WERI-Rb-1 (cell line): ENCODE results near the gene WNT9A.

ENCODE experiments used
- DNase-seq: peaks from one replicate; pipeline ENCODE4 v3.0.0-alpha.2; 2020
- H3K27ac ChIP-seq: fragments of 250-450 bp; sonication (Bioruptor Pico); 2 replicates; pipeline ENCODE4 v1.5.1; 2020; ENCODE audit warnings: mild to moderate bottlenecking, moderate library complexity
- H3K27me3 ChIP-seq: fragments of 250-450 bp; sonication (Bioruptor Pico); 2 replicates; pipeline ENCODE4 v1.5.1; 2021; ENCODE audit warnings: mild to moderate bottlenecking, low read depth, moderate library complexity; ENCODE audit not compliant: insufficient read depth, severe bottlenecking
- H3K36me3 ChIP-seq: fragments of 250-450 bp; sonication (Bioruptor Pico); 2 replicates; pipeline ENCODE4 v1.5.1; 2020; ENCODE audit warnings: mild to moderate bottlenecking, moderate library complexity
- H3K4me3 ChIP-seq: 2 replicates; pipeline ENCODE4 v1.5.1; 2011; ENCODE audit warnings: low read depth, mild to moderate bottlenecking, control low read depth, low read length
- H3K9me3 ChIP-seq: fragments of 250-450 bp; sonication (Bioruptor Pico); 2 replicates; pipeline ENCODE4 v1.5.1; 2021; ENCODE audit warnings: mild to moderate bottlenecking, moderate library complexity; ENCODE audit not compliant: severe bottlenecking
- CTCF ChIP-seq: IDR thresholded peaks from 2 replicates; pipeline ENCODE4 v1.5.1; 2011; ENCODE audit warnings: low read depth, mild to moderate bottlenecking, control low read depth, inconsistent platforms, low read length

Gene WNT9A

GRCh38 chr1:227958617-227959324 lies 11.0 kb upstream of the WNT9A start:
- no peak for TF ChIP-seq CTCF
- Histone ChIP-seq H3K36me3 (no peaks in the 10 kb centered on the region), H3K9me3 (no peaks in the 10 kb centered on the region), H3K27me3 (no peaks in the 10 kb centered on the region), H3K4me3 (no peak overlapping the region), H3K27ac (no peak overlapping the region)
- DNase-seq, result no peak

GRCh38 chr1:227955808-227956207 lies 8.1 kb upstream of the WNT9A start:
- Histone ChIP-seq H3K27me3 (no peaks in the 10 kb centered on the region), H3K4me3 (no peak overlapping the region), H3K9me3 (no peaks in the 10 kb centered on the region), H3K27ac (no peak overlapping the region), H3K36me3 (no peaks in the 10 kb centered on the region)
- TF ChIP-seq CTCF, result no peak
- no peak for DNase-seq

- Histone ChIP-seq H3K27me3 (no peaks in the 10 kb centered on the region), H3K9me3 (no peaks in the 10 kb centered on the region), H3K4me3 (no peak overlapping the region), H3K36me3 (no peaks in the 10 kb centered on the region), H3K27ac (no peak overlapping the region)
- DNase-seq, result no peak
- TF ChIP-seq CTCF, result no peak
Observed at GRCh38 chr1:227954163-227954850, 6.6 kb upstream of the WNT9A start.

GRCh38 chr1:227953022-227953412 lies 5.3 kb upstream of the WNT9A start:
- TF ChIP-seq CTCF, result no peak
- DNase-seq, result no peak
- H3K4me3 ChIP-seq, result no peak overlapping the region
- H3K9me3 ChIP-seq, result no peaks in the 10 kb centered on the region
- H3K27ac ChIP-seq, result no peak overlapping the region
- H3K36me3 ChIP-seq, result no peaks in the 10 kb centered on the region
- no peaks in the 10 kb centered on the region for H3K27me3 ChIP-seq

- H3K27me3 ChIP-seq, result no peaks in the 10 kb centered on the region
- no peaks in the 10 kb centered on the region for H3K9me3 ChIP-seq
- TF ChIP-seq CTCF, result no peak
- no peak for DNase-seq
- no peak overlapping the region for H3K27ac ChIP-seq
- H3K36me3 ChIP-seq, result no peaks in the 10 kb centered on the region
- H3K4me3 ChIP-seq, result no peak overlapping the region
Observed at GRCh38 chr1:227952374-227953021, 4.8 kb upstream of the WNT9A start.
